ENCODE measurements around the gene TSEN2. TPM values are rescaled to one million over a fixed set of nuclear protein-coding genes. Genes with fewer than 3 reads are reported as not detected.
A peak's percentile ranks its signal among the peaks of the same experiment; 100 is the strongest.

The TSEN2 gene
- total RNA-seq, 1 experiment from 2014 or later = 22.0 TPM

GRCh38 chr3:12556314-12556689, 72.0 kb downstream of the TSEN2 start:
- Histone ChIP-seq H3K36me3 (ENCODE audit: control insufficient read depth, insufficient read depth, low read length) (peaks cover 3% of the 10 kb centered on the region; the same call in 1 of the 2 replicates), H3K4me3 (ENCODE audit: low read depth in 2 of 2, low read length in 2 of 2) (peak overlapping the region; percentile 88 to 89), H3K27me3 (ENCODE audit: control insufficient read depth, insufficient read depth, low read length) (no peaks in the 10 kb centered on the region), H3K4me1 (ENCODE audit: control insufficient read depth, insufficient read depth, low read length) (peaks cover 28% of the 10 kb centered on the region), H3K9me3 (ENCODE audit: control insufficient read depth, insufficient read depth, low read depth, low read length) (no peaks in the 10 kb centered on the region), H3K27ac (ENCODE audit: low read length) (peak overlapping the region; percentile 81)
- ChIA-PET POLR2A (no interaction called here), CTCF (no interaction called here)
- BruUV-seq (replicated peaks) = no TSS peak
- DNase-seq (ENCODE audit: low read depth, low spot score) = no peak
- intact Hi-C loops (cut with micrococcal nuclease; ENCODE audit: unreplicated experiment) = no loop called here
- ATAC-seq = peak; percentile 39
- in situ Hi-C loops (cut with HindIII; ENCODE audit: low pct_unique_long_range_greater_than_20kb, low sequenced_read_pairs) = no loop called here
- TF ChIP-seq POLR2AphosphoS5 (IDR thresholded peaks at IDR 0.05; ENCODE audit: low read depth, low read length) = no peak
- no peak for TF ChIP-seq TCF7L2 (IDR thresholded peaks at IDR 0.05; ENCODE audit: low read depth, low read length)
- TF ChIP-seq SIN3A (IDR thresholded peaks at IDR 0.05; ENCODE audit: borderline replicate concordance, insufficient read depth, low read depth, low read length) = no peak

GRCh38 chr3:12556690-12557472, 72.6 kb downstream of the TSEN2 start, which contains the start of gene MKRN2:
MKRN2 (plus strand) TSS chr3:12557087; CDS start chr3:12557151, 64 bp downstream.
- 0 out of 4 replicates have a peak, but pooled peaks of 1 of the 2 experiments have one; percentile 42 for TF ChIP-seq REST (IDR thresholded peaks at IDR 0.05; ENCODE audit: insufficient read depth in 1 of 2, low read depth in 2 of 2, low read length in 1 of 2)
- TF ChIP-seq TCF7L2 (IDR thresholded peaks at IDR 0.05; ENCODE audit: low read depth, low read length) = peak; percentile 68; the same call in 1 of the 2 replicates
- no peak for TF ChIP-seq SIN3A (IDR thresholded peaks at IDR 0.05; ENCODE audit: borderline replicate concordance, insufficient read depth, low read depth, low read length)
- TF ChIP-seq POLR2AphosphoS5 (IDR thresholded peaks at IDR 0.05; ENCODE audit: low read depth, low read length) = peak; percentile 74
- TF ChIP-seq CTCF (IDR thresholded peaks at IDR 0.05) = no peak
- ChIA-PET POLR2A (no interaction called here), CTCF (no interaction called here)
- Histone ChIP-seq H3K36me3 (ENCODE audit: control insufficient read depth, insufficient read depth, low read length) (peaks cover 3% of the 10 kb centered on the region; the same call in 1 of the 2 replicates), H3K4me1 (ENCODE audit: control insufficient read depth, insufficient read depth, low read length) (peaks cover 30% of the 10 kb centered on the region), H3K27ac (ENCODE audit: low read length) (peak within 1 kb of the TSS; percentile 82), H3K9me3 (ENCODE audit: control insufficient read depth, insufficient read depth, low read depth, low read length) (no peaks in the 10 kb centered on the region), H3K27me3 (ENCODE audit: control insufficient read depth, insufficient read depth, low read length) (no peaks in the 10 kb centered on the region), H3K4me3 (ENCODE audit: low read depth in 2 of 2, low read length in 2 of 2) (peak within 1 kb of the TSS; percentile 88 to 89)
- DNase-seq (ENCODE audit: low read depth, low spot score) (peak; percentile 54), ATAC-seq (peak; percentile 96)
- in situ Hi-C loops (cut with HindIII; ENCODE audit: low pct_unique_long_range_greater_than_20kb, low sequenced_read_pairs) (no loop called here), intact Hi-C loops (cut with micrococcal nuclease; ENCODE audit: unreplicated experiment) (no loop called here)
- BruUV-seq (replicated peaks) = no TSS peak
